AG04449 (cell line): ENCODE measurements around the gene PAX7.

Source experiments
- CTCF ChIA-PET: fragments of 350-600 bp; formaldehyde crosslinking; extraction: SDS; loops from one replicate; lab custom pipeline; 2021; ENCODE audit warnings: antibody characterized with exemption; lab: Yijun Ruan, JAX
- POLR2A ChIA-PET: fragments of 400-600, 350-600 bp; formaldehyde crosslinking; extraction: SDS; loops from one replicate; lab custom pipeline; 2020; ENCODE audit warnings: antibody characterized with exemption, inconsistent platforms; lab: Yijun Ruan, JAX
- DNase-seq: peaks from one replicate; pipeline ENCODE4 v3.0.0-alpha.2; 2010; ENCODE audit warnings: low read depth, low spot score
- H3K4me3 ChIP-seq: 2 replicates; pipeline ENCODE4 v1.5.1; 2011; ENCODE audit warnings: low read depth, mild to moderate bottlenecking, control low read depth, low read length
- TF ChIP-seq, protein P1 (sequence below): IDR thresholded peaks from one replicate; pipeline ENCODE4 v1.5.1; 2011; ENCODE audit warnings: mild to moderate bottlenecking, moderate library complexity, low read length, control low read depth, inconsistent platforms; ENCODE audit not compliant: insufficient read depth; ENCODE audit errors: missing control alignments

Gene PAX7

DNA sequence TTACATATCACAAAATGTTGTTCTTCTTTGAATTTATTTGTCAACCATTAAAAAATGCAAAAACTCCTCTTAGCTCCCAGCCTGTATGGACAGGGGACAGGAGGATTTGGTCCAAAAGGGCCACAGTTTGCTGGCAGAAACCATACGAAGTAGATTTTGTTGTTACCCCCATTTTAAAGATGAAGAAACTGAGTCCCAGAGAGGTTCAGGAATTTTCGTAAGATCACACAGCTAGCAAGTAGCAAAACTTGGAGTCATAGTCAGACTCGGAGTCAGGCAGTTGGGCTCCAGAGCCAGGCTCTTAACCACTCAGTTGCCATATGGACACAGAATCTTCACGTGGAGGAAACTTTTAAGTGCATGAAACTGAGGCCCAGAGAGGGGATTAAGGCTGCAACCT, 137.4 kb downstream of the PAX7 start:
- H3K4me3 ChIP-seq, result no peak overlapping the region
- ChIA-PET POLR2A (no interaction called here), CTCF (no interaction called here)
- TF ChIP-seq, protein P1, sequence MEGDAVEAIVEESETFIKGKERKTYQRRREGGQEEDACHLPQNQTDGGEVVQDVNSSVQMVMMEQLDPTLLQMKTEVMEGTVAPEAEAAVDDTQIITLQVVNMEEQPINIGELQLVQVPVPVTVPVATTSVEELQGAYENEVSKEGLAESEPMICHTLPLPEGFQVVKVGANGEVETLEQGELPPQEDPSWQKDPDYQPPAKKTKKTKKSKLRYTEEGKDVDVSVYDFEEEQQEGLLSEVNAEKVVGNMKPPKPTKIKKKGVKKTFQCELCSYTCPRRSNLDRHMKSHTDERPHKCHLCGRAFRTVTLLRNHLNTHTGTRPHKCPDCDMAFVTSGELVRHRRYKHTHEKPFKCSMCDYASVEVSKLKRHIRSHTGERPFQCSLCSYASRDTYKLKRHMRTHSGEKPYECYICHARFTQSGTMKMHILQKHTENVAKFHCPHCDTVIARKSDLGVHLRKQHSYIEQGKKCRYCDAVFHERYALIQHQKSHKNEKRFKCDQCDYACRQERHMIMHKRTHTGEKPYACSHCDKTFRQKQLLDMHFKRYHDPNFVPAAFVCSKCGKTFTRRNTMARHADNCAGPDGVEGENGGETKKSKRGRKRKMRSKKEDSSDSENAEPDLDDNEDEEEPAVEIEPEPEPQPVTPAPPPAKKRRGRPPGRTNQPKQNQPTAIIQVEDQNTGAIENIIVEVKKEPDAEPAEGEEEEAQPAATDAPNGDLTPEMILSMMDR, result no peak
- no peak for DNase-seq

DNA sequence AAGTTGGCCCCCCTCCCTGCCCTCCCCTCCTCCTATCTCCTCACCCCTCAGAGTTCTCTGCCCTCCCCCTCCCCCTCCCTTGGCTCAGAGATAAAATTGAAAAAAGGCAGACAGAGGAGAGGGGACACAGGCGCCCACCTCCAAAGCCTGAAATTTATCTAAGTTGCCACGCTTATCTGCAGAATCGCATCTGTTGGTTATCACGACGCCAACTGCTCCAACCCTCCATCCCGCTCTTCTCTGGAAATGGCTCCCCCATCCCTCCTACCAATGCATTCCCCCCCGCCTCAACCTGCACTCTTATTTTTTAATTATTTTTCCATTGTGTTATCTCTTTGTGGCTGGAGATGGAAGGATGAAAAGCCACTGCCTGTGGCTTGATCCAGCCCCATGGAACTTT, 138.5 kb downstream of the PAX7 start:
- TF ChIP-seq, protein P1, result no peak
- CTCF ChIA-PET, result no interaction called here
- POLR2A ChIA-PET, result no interaction called here
- no peak overlapping the region for H3K4me3 ChIP-seq
- DNase-seq, result no peak

DNA sequence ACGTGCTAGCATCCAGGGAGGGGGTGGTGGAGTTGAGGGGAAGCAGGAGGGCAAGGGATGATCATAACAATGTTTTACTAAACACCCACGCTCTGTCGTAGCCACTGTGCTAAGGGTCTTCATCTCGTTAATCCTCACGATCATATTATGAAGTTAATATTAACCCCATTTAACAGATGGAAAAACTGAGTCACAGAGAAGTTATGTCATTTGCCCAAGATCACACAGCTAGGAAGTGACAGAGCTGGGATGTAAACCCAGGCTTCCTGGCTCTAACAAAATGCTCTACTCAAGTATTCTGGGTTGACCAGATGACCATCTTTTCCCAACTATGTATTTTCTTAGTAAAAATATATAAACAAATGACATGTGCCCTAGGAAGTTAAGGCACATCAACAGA, 140.2 kb downstream of the PAX7 start:
- ChIA-PET CTCF (no interaction called here), POLR2A (no interaction called here)
- TF ChIP-seq, protein P1, result no peak
- H3K4me3 ChIP-seq, result no peak overlapping the region
- no peak for DNase-seq

DNA sequence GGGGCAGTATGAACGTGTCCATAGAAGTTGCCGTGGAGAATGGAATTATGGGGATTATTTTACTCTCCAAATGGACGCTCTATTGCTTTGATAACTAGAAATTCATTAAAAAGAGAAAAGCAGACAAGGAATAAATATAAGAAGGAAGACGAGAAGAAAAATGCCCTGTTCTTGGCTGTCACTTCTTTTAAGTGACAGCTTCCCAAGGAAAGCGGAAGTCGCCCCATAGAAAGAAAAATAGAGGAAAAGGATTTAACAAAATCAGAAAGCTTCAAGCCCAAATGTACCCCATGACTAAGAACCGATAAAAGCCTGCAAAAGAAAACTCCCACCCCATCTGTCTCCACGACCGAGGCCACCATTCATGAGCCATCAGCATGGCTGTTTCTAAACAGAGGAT, 143.1 kb downstream of the PAX7 start:
- ChIA-PET CTCF (no interaction called here), POLR2A (no interaction called here)
- TF ChIP-seq, protein P1, result no peak
- H3K4me3 ChIP-seq, result no peak overlapping the region
- no peak for DNase-seq

DNA sequence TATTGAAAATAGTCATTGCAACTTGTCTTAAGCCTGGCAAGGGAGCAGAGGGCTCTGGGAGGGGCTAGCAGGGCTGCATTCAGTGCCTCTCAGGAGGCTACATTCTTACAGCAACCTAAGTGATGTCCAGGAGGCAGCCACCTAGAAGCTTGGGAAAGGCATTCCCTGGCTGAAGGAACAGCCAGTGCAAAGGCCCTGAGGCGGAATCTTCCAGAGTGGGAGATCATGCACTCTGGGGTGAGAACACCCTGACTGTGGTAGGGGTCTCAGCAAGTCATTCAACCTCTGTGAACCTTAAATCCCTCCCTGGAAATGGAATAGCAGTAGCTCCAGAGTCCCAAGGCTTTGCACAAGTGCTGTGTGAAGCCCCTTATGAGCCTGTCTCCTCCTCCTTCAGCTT, 144.7 kb downstream of the PAX7 start:
- DNase-seq, result no peak
- TF ChIP-seq, protein P1, result no peak
- CTCF ChIA-PET, result no interaction called here
- POLR2A ChIA-PET, result no interaction called here
- no peak overlapping the region for H3K4me3 ChIP-seq

DNA sequence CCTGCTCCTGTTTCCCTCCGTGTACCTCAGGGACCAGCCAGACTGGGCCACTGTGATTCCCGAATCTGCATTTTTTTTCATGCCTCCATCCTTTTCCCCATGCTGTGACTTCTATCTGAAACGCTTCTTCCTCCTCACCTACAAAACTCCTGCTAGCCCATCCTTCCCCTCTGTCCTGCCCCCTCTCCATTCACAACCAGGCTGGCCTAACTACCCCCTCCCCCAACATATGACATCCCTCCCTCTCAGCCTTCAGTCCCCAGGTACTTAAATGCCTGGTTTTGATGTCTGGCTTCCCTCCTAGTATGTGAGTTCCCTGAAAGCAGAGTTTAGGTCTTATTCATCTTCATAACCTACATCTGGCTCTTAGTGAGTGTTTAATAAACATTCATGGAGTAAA, 146.1 kb downstream of the PAX7 start:
- H3K4me3 ChIP-seq, result no peak overlapping the region
- no peak for DNase-seq
- POLR2A ChIA-PET, result no interaction called here
- TF ChIP-seq, protein P1, result no peak
- CTCF ChIA-PET, result no interaction called here
